GM23338 (cell line): ENCODE data around the gene SETDB2. TPM values are rescaled to one million over a fixed set of nuclear protein-coding genes. Genes with fewer than 3 reads are reported as not detected.

Experiments
- ATAC-seq: fragments of 200-7000 bp; cut with Tn5 transposase; 3 replicates; pipeline ENCODE4 v1.9.1; 2020
- DNase-seq: peaks from one replicate; pipeline ENCODE4 v3.0.0-alpha.2; 2015; ENCODE audit warnings: low spot score
- H2AFZ ChIP-seq: fragments of 200-600 bp; sonication (generic); 2 replicates; pipeline ENCODE4 v1.8.0; 2016; ENCODE audit warnings: antibody characterized with exemption, mild to moderate bottlenecking, moderate library complexity
- H3F3A ChIP-seq: fragments of 200-600 bp; sonication (generic); replicated peaks from 2 replicates; pipeline ENCODE4 v1.8.0; 2017; ENCODE audit warnings: antibody characterized with exemption, mixed run types, low read depth
- H3K27ac ChIP-seq: fragments of 200-600 bp; sonication (generic); 2 replicates; pipeline ENCODE4 v1.6.1; 2016; ENCODE audit warnings: low read depth
- H3K27me3 ChIP-seq: fragments of 200-600 bp; sonication (generic); 2 replicates; pipeline ENCODE4 v1.8.0; 2016; ENCODE audit warnings: mild to moderate bottlenecking, mixed run types, moderate library complexity; ENCODE audit not compliant: insufficient read depth
- H3K36me3 ChIP-seq: fragments of 200-600 bp; sonication (generic); 2 replicates; pipeline ENCODE4 v1.8.0; 2016; ENCODE audit warnings: mild to moderate bottlenecking; ENCODE audit not compliant: insufficient read depth
- H3K4me1 ChIP-seq: fragments of 200-600 bp; sonication (generic); 2 replicates; pipeline ENCODE4 v1.8.0; 2016; ENCODE audit warnings: mild to moderate bottlenecking, moderate library complexity; ENCODE audit not compliant: insufficient read depth
- H3K4me2 ChIP-seq: fragments of 200-600 bp; sonication (generic); 2 replicates; pipeline ENCODE4 v1.7.1; 2017; ENCODE audit warnings: mixed run types
- H3K4me3 ChIP-seq: fragments of 200-600 bp; sonication (generic); 2 replicates; pipeline ENCODE4 v1.6.1; 2016; ENCODE audit warnings: mixed run types
- H3K79me2 ChIP-seq: fragments of 200-600 bp; sonication (generic); replicated peaks from 2 replicates; pipeline ENCODE4 v1.8.0; 2017; ENCODE audit warnings: mild to moderate bottlenecking; ENCODE audit not compliant: insufficient read depth
- H3K9me2 ChIP-seq: fragments of 200-600 bp; sonication (generic); 2 replicates; pipeline ENCODE4 v1.8.0; 2017; ENCODE audit not compliant: insufficient read depth
- H4K20me1 ChIP-seq: fragments of 200-600 bp; sonication (generic); replicated peaks from 2 replicates; pipeline ENCODE4 v1.8.0; 2017; ENCODE audit warnings: mild to moderate bottlenecking; ENCODE audit not compliant: insufficient read depth
- H3K27ac Mint-ChIP-seq: 2 replicates; pipeline ENCODE4 v1.8.0; 2020; ENCODE audit warnings: inconsistent platforms, mild to moderate bottlenecking, moderate library complexity, mixed read lengths
- H3K27me3 Mint-ChIP-seq: 3 replicates; pipeline ENCODE4 v1.8.0; 2022; ENCODE audit warnings: low read depth, mild to moderate bottlenecking, moderate library complexity, mixed read lengths, inconsistent platforms; ENCODE audit not compliant: insufficient read depth, poor library complexity
- H3K36me3 Mint-ChIP-seq: 3 replicates; pipeline ENCODE4 v1.8.0; 2021; ENCODE audit warnings: low read depth, mild to moderate bottlenecking, inconsistent platforms, moderate library complexity, mixed read lengths
- H3K4me1 Mint-ChIP-seq: 3 replicates; pipeline ENCODE4 v1.8.0; 2020; ENCODE audit warnings: mild to moderate bottlenecking, inconsistent platforms, mixed read lengths
- H3K4me3 Mint-ChIP-seq: 3 replicates; pipeline ENCODE4 v1.8.0; 2021; ENCODE audit warnings: moderate library complexity, mild to moderate bottlenecking, inconsistent platforms, mixed read lengths
- H3K9me3 Mint-ChIP-seq: 3 replicates; pipeline ENCODE4 v1.8.0; 2020; ENCODE audit warnings: moderate library complexity, mild to moderate bottlenecking, inconsistent platforms, mixed read lengths
- CREB1 ChIP-seq: fragments of 250-450 bp; sonication (Bioruptor Pico); IDR thresholded peaks from 2 replicates; pipeline ENCODE4 v1.5.0; 2020; ENCODE audit warnings: low read depth, mild to moderate bottlenecking, moderate library complexity
- CTCF ChIP-seq, 2 experiments: fragments of 200-600 bp in 1 of 2; sonication (generic) in 1 of 2; conservative IDR thresholded peaks; 2 replicates each; pipeline versions ENCODE4 v1.5.1 to v1.6.1; 2016 to 2017; ENCODE audit warnings: antibody characterized with exemption in 2 of 2, low read depth in 2 of 2, mild to moderate bottlenecking in 2 of 2, moderate library complexity in 1 of 2
- ETS1 ChIP-seq: IDR thresholded peaks from 2 replicates; pipeline ENCODE4 v1.6.1; 2016; ENCODE audit warnings: antibody characterized with exemption
- EZH2 ChIP-seq: fragments of 200-600 bp; sonication (generic); IDR thresholded peaks from one replicate; pipeline ENCODE4 v1.8.0; 2017; ENCODE audit warnings: antibody characterized with exemption, mild to moderate bottlenecking, low read depth; ENCODE audit not compliant: unreplicated experiment
- EZH2phosphoT487 ChIP-seq: fragments of 200-600 bp; sonication (generic); IDR thresholded peaks from one replicate; pipeline ENCODE4 v1.8.1; 2018; ENCODE audit warnings: antibody characterized with exemption; ENCODE audit not compliant: unreplicated experiment
- JUNB ChIP-seq: IDR thresholded peaks from one replicate; pipeline ENCODE4 v1.6.1; 2016; ENCODE audit warnings: antibody characterized with exemption; ENCODE audit not compliant: unreplicated experiment
- NANOG ChIP-seq: IDR thresholded peaks from 2 replicates; pipeline ENCODE4 v1.6.1; 2016; ENCODE audit warnings: antibody characterized with exemption, borderline replicate concordance
- POLR2AphosphoS5 ChIP-seq: IDR thresholded peaks from 2 replicates; pipeline ENCODE4 v1.6.1; 2016; ENCODE audit warnings: antibody characterized with exemption, low read depth
- REST ChIP-seq: IDR thresholded peaks from one replicate; pipeline ENCODE4 v1.6.1; 2018; ENCODE audit warnings: antibody characterized with exemption; ENCODE audit not compliant: unreplicated experiment
- STAT1 ChIP-seq: IDR thresholded peaks from one replicate; pipeline ENCODE4 v1.6.1; 2016; ENCODE audit warnings: antibody characterized with exemption; ENCODE audit not compliant: unreplicated experiment
- ZNF114 ChIP-seq: fragments of 250-450 bp; sonication (Bioruptor Pico); IDR thresholded peaks from 2 replicates; pipeline ENCODE4 v1.5.0; 2020; ENCODE audit warnings: mild to moderate bottlenecking, moderate library complexity
- ZNF331 ChIP-seq: fragments of 250-450 bp; sonication (Bioruptor Pico); IDR thresholded peaks from 2 replicates; pipeline ENCODE4 v1.5.0; 2020; ENCODE audit warnings: low read depth, mild to moderate bottlenecking, moderate library complexity
- ZNF462 ChIP-seq: fragments of 250-450 bp; sonication (Bioruptor Pico); IDR thresholded peaks from 2 replicates; pipeline ENCODE4 v1.5.0; 2020; ENCODE audit warnings: mild to moderate bottlenecking, moderate library complexity
- polyA plus RNA-seq: library from polyadenylated mRNA; unstranded; fragments of >200 nt; fragmentation: Nextera tagmentation; extraction: Ambion mirVana; gene quantifications from 2 replicates; pipeline ENCODE4 v1.2.1, GENCODE V29; 2016
- total RNA-seq: library from RNA; depleted of rRNA; stranded (reverse); fragments of >200 nt; shearing (Covaris generic); gene quantifications from 2 replicates; pipeline ENCODE4 v1.2.3, GENCODE V29; 2014

Gene SETDB2
- total and polyA plus RNA-seq, 2 experiments from 2014 or later = 4.6 to 5.8 TPM

- Mint-ChIP-seq H3K4me1 (peaks cover 3% of the 10 kb centered on the region; the same call in 2 of the 3 replicates), H3K36me3 (no peaks in the 10 kb centered on the region), H3K9me3 (no peaks in the 10 kb centered on the region), H3K4me3 (no peak overlapping the region), H3K27me3 (no peaks in the 10 kb centered on the region), H3K27ac (no peak overlapping the region)
- Histone ChIP-seq H3K4me3 (no peak overlapping the region), H4K20me1 (no peaks in the 10 kb centered on the region), H3K79me2 (no peaks in the 10 kb centered on the region; the same call in 1 of the 2 replicates), H3K36me3 (no peaks in the 10 kb centered on the region), H3K4me2 (no peak overlapping the region), H3F3A (no peaks in the 10 kb centered on the region), H3K27me3 (no peaks in the 10 kb centered on the region), H3K9me2 (no peaks in the 10 kb centered on the region), H2AFZ (no peak overlapping the region), H3K4me1 (no peaks in the 10 kb centered on the region), H3K27ac (no peak overlapping the region)
- ATAC-seq (no peak), DNase-seq (no peak)
- TF ChIP-seq EZH2phosphoT487 (no peak), ETS1 (no peak), POLR2AphosphoS5 (no peak), ZNF462 (CRISPR knock-in tag) (no peak), JUNB (no peak), STAT1 (no peak), ZNF114 (no peak), CTCF (conservative IDR thresholded peaks at IDR 0.05; ENCODE audit: low read depth in 2 of 2) (no peak), NANOG (no peak), CREB1 (no peak), ZNF331 (CRISPR knock-in tag) (no peak), REST (no peak), EZH2 (no peak)
Measured at GRCh38 chr13:49450105-49450819, 6.2 kb downstream of the SETDB2 start.
